Astrocyte of the spinal cord (primary cell): ENCODE results near the gene RHOF.

ENCODE experiments used
- DNase-seq: peaks from one replicate; pipeline ENCODE4 v3.0.0; 2011; ENCODE audit warnings: low read depth, low spot score
- H3K4me3 ChIP-seq: 2 replicates; pipeline ENCODE4 v1.5.1; 2011; ENCODE audit warnings: low read depth, mild to moderate bottlenecking, low read length, moderate library complexity
- CTCF ChIP-seq: IDR thresholded peaks from 2 replicates; pipeline ENCODE4 v1.5.1; 2012; ENCODE audit warnings: low read depth, mild to moderate bottlenecking, low read length, inconsistent platforms
- in situ Hi-C: cut with HindIII; loops from 2 replicates; pipeline ENCODE4 v1.10.0; 2017; ENCODE audit warnings: low sequenced_read_pairs

The RHOF gene

GRCh38 chr12:121812921-121813896, 19.7 kb upstream of the RHOF start:
- no peak for DNase-seq
- in situ Hi-C loops, result no loop called here

GRCh38 chr12:121812320-121812871, 18.9 kb upstream of the RHOF start:
- H3K4me3 ChIP-seq, result peak overlapping the region; percentile 65
- peak; percentile 70 for DNase-seq
- in situ Hi-C loops, result no loop called here
- no peak for TF ChIP-seq CTCF

More at GRCh38 chr12:121812921-121813896, 19.7 kb upstream of the RHOF start:
- no peak for TF ChIP-seq CTCF
- H3K4me3 ChIP-seq, result peak overlapping the region; percentile 65

- in situ Hi-C loops, result no loop called here
- peak overlapping the region; percentile 65 for H3K4me3 ChIP-seq
- DNase-seq, result peak; percentile 71
- peak; percentile 80 for TF ChIP-seq CTCF
These were observed 18.2 kb upstream of the RHOF start for GRCh38 chr12:121811434-121812319.

GRCh38 chr12:121810833-121811433, 17.4 kb upstream of the RHOF start:
- no peak for DNase-seq
- TF ChIP-seq CTCF, result no peak
- in situ Hi-C loops, result no loop called here
- H3K4me3 ChIP-seq, result peak overlapping the region; percentile 65

GRCh38 chr12:121810234-121810817, 16.8 kb upstream of the RHOF start:
- H3K4me3 ChIP-seq, result no peak overlapping the region
- in situ Hi-C loops, result no loop called here
- DNase-seq, result no peak
- TF ChIP-seq CTCF, result no peak

- DNase-seq, result no peak
- no peak for TF ChIP-seq CTCF
- H3K4me3 ChIP-seq, result no peak overlapping the region
- in situ Hi-C loops, result no loop called here
These were observed 16.2 kb upstream of the RHOF start for GRCh38 chr12:121809712-121810116.
